GM23248 (cell line): ENCODE data around the gene DNAJC25.

Source experiments
- EZH2 ChIP-seq: fragments of 200-600 bp; sonication (generic); IDR thresholded peaks from 2 replicates; pipeline ENCODE4 v1.6.1; 2018; ENCODE audit warnings: antibody characterized with exemption, mild to moderate bottlenecking; ENCODE audit not compliant: insufficient read depth, poor library complexity, severe bottlenecking
- EZH2phosphoT487 ChIP-seq: fragments of 200-600 bp; sonication (generic); IDR thresholded peaks from 2 replicates; pipeline ENCODE4 v1.6.1; 2018; ENCODE audit warnings: antibody characterized with exemption, moderate library complexity, mild to moderate bottlenecking, low read depth; ENCODE audit not compliant: insufficient read depth

GRCh38 chr9:111661150-111661801 lies 30.1 kb downstream of the DNAJC25 start, which contains the start of gene GNG10:
- TF ChIP-seq EZH2, result no peak
- TF ChIP-seq EZH2phosphoT487, result no peak
